IgD-negative memory B cell (primary cell): ENCODE measurements around the gene ATP6V0A1. TPM values are rescaled to one million over a fixed set of nuclear protein-coding genes. Genes with fewer than 3 reads are reported as not detected.
"Not testable (repeated sequence)": the region's sequence is repeated elsewhere in the genome, so short reads cannot be mapped to it uniquely, and the experiment has no call there.

Experiments used
- H3K27ac Mint-ChIP-seq, 3 donors: one replicate each; pipeline ENCODE4 v1.8.0; 2020 to 2022; ENCODE audit warnings: mild to moderate bottlenecking in 3 of 3, mixed read lengths in 3 of 3, moderate library complexity in 1 of 3
- H3K27me3 Mint-ChIP-seq: one replicate; pipeline ENCODE4 v1.8.0; 2021; ENCODE audit warnings: mixed read lengths
- H3K36me3 Mint-ChIP-seq: one replicate; pipeline ENCODE4 v1.8.0; 2020; ENCODE audit warnings: mild to moderate bottlenecking, mixed read lengths
- H3K4me1 Mint-ChIP-seq, 3 donors: one replicate each; pipeline ENCODE4 v1.8.0; 2020 to 2022; ENCODE audit warnings: mixed read lengths in 3 of 3, mild to moderate bottlenecking in 1 of 3
- H3K4me3 Mint-ChIP-seq, 4 donors: one replicate each; pipeline ENCODE4 v1.8.0; 2020 to 2022; ENCODE audit warnings: mild to moderate bottlenecking in 4 of 4, mixed read lengths in 4 of 4, moderate library complexity in 3 of 4
- H3K9me3 Mint-ChIP-seq, 3 donors: one replicate each; pipeline ENCODE4 v1.8.0; 2020 to 2021; ENCODE audit warnings: mixed read lengths in 3 of 3, mild to moderate bottlenecking in 1 of 3
- polyA plus RNA-seq: library from polyadenylated mRNA; unstranded; fragments of 300-500 nt; fragmentation: Illumina TruSeq; gene quantifications from one replicate; pipeline ENCODE4 v1.2.3, GENCODE V29; 2021

The ATP6V0A1 gene
- polyA plus RNA-seq, 1 donor from 2014 or later: 17.2 TPM

DNA sequence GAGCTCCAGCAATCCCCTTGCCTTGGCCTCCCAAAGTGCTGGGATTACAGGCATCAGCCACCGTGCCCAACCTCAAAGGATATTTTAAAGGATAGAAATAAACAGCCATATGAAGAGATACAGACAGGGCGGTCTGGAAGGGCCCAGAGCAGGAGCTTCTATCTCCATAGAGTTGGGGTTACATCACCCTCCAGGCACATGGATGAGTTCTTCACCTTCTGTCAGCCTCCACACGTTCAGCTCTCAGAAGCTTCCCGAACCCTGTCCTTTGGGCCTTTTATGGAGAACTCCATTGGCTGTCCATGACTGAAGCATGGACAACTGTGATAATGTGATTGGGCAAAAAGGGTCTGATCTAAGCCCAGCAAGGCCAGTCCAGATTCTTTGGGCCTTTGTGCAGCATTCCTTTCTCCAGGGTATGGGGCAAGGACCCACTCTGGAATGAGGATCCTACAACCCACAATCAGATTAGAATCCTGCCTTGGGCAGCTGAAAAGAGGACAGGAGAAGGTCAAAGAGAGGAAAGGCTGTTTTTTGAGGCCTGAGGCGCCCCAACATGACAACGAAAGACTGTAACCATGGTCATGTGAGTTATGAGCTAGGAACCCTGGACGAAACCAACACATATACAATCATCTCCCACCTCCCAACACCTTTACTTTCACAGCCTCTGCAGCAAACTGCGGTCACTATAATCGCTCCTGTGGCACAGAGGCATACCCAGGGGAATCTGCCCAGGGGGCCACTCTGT, 87.3 kb downstream of the ATP6V0A1 start:
- H3K4me1 Mint-ChIP-seq, H3K27me3 Mint-ChIP-seq, H3K27ac Mint-ChIP-seq, H3K36me3 Mint-ChIP-seq, H3K9me3 Mint-ChIP-seq, H3K4me3 Mint-ChIP-seq: not testable (repeated sequence)

DNA sequence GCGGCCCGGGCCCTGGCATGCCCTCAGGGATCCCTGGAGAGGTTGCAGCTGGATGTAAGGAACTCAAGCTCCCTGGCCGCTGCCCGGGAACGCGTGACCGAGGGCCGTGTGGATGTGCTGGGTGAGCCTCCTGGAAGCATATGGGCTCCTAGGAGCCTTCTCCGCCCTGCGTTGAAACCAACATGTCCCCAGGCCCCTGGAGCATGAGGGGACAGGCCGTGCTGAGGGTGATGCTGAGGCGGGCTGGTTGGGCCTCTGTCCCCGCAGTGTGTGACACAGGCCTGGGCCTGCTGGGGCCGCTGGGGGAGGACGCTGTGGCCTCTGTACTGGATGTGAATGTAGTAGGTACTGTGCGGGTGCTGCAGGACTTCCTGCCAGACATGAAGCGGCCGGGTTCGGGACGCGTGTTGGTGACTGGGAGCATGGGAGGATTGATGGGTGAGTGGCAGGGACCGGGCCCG, 88.4 kb downstream of the ATP6V0A1 start:
- H3K4me3 Mint-ChIP-seq: peak overlapping the region in 2 of 4 donors; percentile 74 to 83
- no peaks in the 10 kb centered on the region for H3K27me3 Mint-ChIP-seq
- H3K4me1 Mint-ChIP-seq: peaks cover 5 to 9% (median 7%) of the 10 kb centered on the region in 3 donors
- H3K27ac Mint-ChIP-seq: no peak overlapping the region
- no peaks in the 10 kb centered on the region for H3K9me3 Mint-ChIP-seq
- H3K36me3 Mint-ChIP-seq: no peaks in the 10 kb centered on the region

DNA sequence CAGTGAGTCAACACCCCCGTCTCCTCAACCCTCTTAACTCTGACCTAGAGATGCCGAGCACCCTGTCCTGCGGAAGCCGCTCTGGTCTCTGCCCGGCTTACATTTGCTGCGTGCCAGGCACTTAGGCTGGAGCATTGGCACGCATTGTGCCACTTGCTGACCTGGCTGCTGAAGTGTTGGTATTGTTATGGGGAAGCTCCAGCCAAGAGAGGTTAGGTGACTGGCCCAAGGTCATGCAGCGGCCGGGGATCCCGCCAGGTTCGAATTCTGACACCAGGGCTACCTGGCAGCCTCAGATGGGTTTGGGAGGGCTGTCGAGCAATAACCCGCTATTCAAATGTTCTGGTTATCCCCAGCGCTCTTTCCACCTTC, 89.0 kb downstream of the ATP6V0A1 start:
- Mint-ChIP-seq H3K4me3 (peak overlapping the region in 1 of 4 donors; percentile 83), H3K36me3 (no peaks in the 10 kb centered on the region), H3K9me3 (no peaks in the 10 kb centered on the region), H3K27ac (no peak overlapping the region), H3K4me1 (peaks cover 7 to 9% (median 7%) of the 10 kb centered on the region in 3 donors), H3K27me3 (no peaks in the 10 kb centered on the region)

- no peaks in the 10 kb centered on the region for H3K36me3 Mint-ChIP-seq
- H3K9me3 Mint-ChIP-seq: no peaks in the 10 kb centered on the region
- peak overlapping the region; percentile 57 to 83 (median 73) for H3K4me3 Mint-ChIP-seq
- H3K27ac Mint-ChIP-seq: peak overlapping the region in 2 of 3 donors; percentile 32 to 87
- peaks cover 7 to 9% (median 7%) of the 10 kb centered on the region in 3 donors for H3K4me1 Mint-ChIP-seq
- H3K27me3 Mint-ChIP-seq: no peaks in the 10 kb centered on the region
Observed at GRCh38 chr17:42548070-42548837, 89.6 kb downstream of the ATP6V0A1 start.

- Mint-ChIP-seq H3K4me3 (peak overlapping the region; percentile 57 to 83 (median 73)), H3K27ac (peak overlapping the region in 1 of 3 donors; percentile 87), H3K4me1 (peaks cover 7 to 12% (median 9%) of the 10 kb centered on the region in 3 donors), H3K36me3 (no peaks in the 10 kb centered on the region), H3K27me3 (no peaks in the 10 kb centered on the region), H3K9me3 (no peaks in the 10 kb centered on the region)
Observed at GRCh38 chr17:42548993-42549755, 90.5 kb downstream of the ATP6V0A1 start.

DNA sequence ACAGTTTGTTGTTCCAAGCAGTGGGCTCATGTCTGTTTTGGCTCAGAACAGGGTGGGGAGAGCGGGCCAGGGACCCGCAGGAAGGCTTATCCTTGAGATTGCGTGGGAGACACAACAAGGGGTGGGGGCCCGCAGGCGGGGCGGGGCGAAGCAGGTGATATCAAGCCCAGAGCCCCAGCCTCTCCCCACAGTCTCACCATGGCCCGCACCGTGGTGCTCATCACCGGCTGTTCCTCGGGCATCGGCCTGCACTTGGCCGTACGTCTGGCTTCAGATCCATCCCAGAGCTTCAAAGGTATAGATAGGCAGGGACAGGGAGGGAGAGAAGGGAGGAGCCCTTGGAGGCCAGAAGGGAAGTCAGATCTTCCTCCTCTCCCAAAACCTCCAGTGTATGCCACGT, 94.1 kb downstream of the ATP6V0A1 start, which contains the start of gene HSD17B1:
Gene HSD17B1 (plus strand): TSS at position 188 of the 400 bp plus-strand sequence. CDS start 11 bp downstream, at position 199.
- H3K9me3 Mint-ChIP-seq, H3K36me3 Mint-ChIP-seq, H3K27me3 Mint-ChIP-seq: not testable (repeated sequence)
- H3K27ac Mint-ChIP-seq: peak within 1 kb of the TSS; percentile 74 to 96 (median 96)
- H3K4me1 Mint-ChIP-seq: peaks cover 15 to 19% (median 18%) of the 10 kb centered on the region in 3 donors
- H3K4me3 Mint-ChIP-seq: peak within 1 kb of the TSS; percentile 89 to 98 (median 94)

DNA sequence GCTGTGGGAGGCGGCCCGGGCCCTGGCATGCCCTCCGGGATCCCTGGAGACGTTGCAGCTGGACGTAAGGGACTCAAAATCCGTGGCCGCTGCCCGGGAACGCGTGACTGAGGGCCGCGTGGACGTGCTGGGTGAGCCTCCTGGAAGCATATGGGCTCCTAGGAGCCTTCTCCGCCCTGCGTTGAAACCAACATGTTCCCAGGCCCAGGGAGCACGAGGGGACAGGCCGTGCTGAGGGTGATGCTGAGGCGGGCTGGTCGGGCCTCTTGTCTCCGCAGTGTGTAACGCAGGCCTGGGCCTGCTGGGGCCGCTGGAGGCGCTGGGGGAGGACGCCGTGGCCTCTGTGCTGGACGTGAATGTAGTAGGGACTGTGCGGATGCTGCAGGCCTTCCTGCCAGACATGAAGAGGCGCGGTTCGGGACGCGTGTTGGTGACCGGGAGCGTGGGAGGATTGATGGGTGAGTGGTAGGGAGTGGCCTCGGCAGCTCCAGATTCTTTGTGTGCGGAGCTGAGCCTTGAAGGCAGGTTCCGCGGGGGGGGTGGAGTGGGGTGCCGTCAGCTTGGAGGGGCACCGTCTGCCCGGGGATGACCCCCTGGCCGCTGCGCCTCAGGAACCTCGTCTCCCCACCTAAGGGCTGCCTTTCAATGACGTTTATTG, 94.6 kb downstream of the ATP6V0A1 start:
- H3K4me1 Mint-ChIP-seq: peaks cover 15 to 19% (median 17%) of the 10 kb centered on the region in 3 donors
- H3K4me3 Mint-ChIP-seq: peak overlapping the region; percentile 89 to 98 (median 94)
- H3K27me3 Mint-ChIP-seq: no peaks in the 10 kb centered on the region
- H3K27ac Mint-ChIP-seq: peak overlapping the region; percentile 74 to 96 (median 96)
- H3K36me3 Mint-ChIP-seq: peaks cover 2% of the 10 kb centered on the region
- H3K9me3 Mint-ChIP-seq: no peaks in the 10 kb centered on the region

DNA sequence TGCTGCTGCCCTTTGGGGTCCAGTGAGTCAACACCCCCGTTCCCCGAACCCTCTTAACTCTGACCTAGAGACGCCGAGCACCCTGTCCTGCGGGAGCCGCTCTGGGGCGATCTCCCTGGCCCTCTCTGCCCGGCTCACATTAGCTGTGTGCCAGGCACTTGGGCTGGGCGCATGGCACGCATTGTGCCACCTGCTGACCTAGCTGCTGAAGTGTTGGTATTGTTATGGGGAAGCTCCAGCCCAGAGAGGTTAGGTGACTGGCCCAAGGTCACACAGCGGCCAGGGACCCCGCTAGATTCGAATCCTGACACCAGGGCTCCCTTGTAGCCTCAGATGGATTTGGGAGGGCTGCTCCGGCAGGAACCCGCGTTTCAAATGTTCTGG, 95.2 kb downstream of the ATP6V0A1 start:
- peaks cover 2% of the 10 kb centered on the region for H3K36me3 Mint-ChIP-seq
- H3K4me1 Mint-ChIP-seq: peaks cover 12 to 17% (median 17%) of the 10 kb centered on the region in 3 donors
- H3K9me3 Mint-ChIP-seq: no peaks in the 10 kb centered on the region
- peak overlapping the region; percentile 96 to 98 (median 96) for H3K27ac Mint-ChIP-seq
- peak overlapping the region; percentile 89 to 98 (median 94) for H3K4me3 Mint-ChIP-seq
- no peaks in the 10 kb centered on the region for H3K27me3 Mint-ChIP-seq

DNA sequence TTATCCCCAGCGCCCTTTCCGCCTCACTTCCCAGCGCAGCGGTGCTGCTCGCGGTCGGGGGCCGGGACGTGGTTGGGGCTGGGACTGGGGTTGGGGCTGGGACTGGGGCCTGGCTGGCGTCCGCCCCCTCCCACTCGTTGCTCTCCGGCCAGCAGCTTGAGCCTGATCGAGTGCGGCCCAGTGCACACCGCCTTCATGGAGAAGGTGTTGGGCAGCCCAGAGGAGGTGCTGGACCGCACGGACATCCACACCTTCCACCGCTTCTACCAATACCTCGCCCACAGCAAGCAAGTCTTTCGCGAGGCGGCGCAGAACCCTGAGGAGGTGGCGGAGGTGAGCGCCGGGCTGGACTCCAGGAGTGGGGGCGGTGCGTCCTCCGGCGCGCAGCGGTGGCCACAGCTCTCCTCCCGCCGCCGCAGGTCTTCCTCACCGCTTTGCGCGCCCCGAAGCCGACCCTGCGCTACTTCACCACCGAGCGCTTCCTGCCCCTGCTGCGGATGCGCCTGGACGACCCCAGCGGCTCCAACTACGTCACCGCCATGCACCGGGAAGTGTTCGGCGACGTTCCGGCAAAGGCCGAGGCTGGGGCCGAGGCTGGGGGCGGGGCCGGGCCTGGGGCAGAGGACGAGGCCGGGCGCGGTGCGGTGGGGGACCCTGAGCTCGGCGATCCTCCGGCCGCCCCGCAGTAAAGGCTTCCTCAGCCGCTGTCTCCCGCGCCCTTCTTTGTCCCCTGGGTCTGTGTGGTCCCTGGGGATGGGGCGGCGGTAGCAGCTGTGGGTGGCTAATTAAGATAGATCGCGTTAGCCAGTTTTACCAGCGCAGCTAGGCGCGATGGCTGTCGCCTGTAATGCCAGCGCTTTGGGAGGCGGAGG, 95.8 kb downstream of the ATP6V0A1 start:
- Mint-ChIP-seq H3K4me1 (peaks cover 7 to 17% (median 16%) of the 10 kb centered on the region in 3 donors), H3K27me3 (no peaks in the 10 kb centered on the region), H3K27ac (peak overlapping the region; percentile 96 to 98 (median 96)), H3K36me3 (peaks cover 2% of the 10 kb centered on the region), H3K4me3 (peak overlapping the region; percentile 89 to 98 (median 94)), H3K9me3 (no peaks in the 10 kb centered on the region)

- H3K27me3 Mint-ChIP-seq: no peaks in the 10 kb centered on the region
- peak overlapping the region; percentile 89 to 98 (median 94) for H3K4me3 Mint-ChIP-seq
- H3K9me3 Mint-ChIP-seq: no peaks in the 10 kb centered on the region
- H3K27ac Mint-ChIP-seq: peak overlapping the region; percentile 96 to 98 (median 96)
- peaks cover 10 to 17% (median 16%) of the 10 kb centered on the region in 3 donors for H3K4me1 Mint-ChIP-seq
- peaks cover 2% of the 10 kb centered on the region for H3K36me3 Mint-ChIP-seq
Observed at GRCh38 chr17:42555122-42555622, 96.5 kb downstream of the ATP6V0A1 start.

DNA sequence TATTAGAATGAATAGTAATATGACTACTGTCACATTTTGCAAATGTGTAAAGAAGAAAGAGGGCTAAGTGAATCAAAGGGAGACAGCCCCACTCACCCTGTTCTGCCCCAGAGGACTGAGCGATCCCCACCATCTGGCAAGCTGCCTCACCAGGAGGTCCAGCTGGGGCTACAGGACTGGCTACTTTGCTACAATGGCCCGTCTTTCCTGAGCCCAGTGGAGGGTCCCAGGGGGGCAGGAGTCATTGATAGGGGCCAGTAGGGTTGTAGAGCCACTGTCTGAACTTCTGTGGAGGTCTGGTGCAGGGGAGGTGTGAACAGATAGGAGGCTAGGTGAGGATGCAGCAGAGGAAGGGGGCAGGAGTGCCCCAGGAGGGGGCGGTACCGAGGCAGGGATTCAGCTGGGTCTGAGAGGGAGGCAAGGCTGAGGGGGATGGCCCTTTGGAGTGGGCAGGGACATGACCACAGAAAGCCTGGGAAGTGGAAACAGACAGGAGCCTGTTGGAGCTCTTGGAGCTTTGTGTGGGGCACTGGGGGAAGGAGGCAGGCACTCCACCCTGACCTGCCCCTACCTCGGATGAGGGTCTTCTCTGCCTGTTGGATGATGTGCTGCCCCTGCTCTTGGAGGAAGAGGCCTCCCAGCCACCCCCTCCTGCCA, 97.4 kb downstream of the ATP6V0A1 start:
- H3K9me3 Mint-ChIP-seq, H3K27me3 Mint-ChIP-seq, H3K36me3 Mint-ChIP-seq: not testable (repeated sequence)
- peaks cover 10 to 15% (median 14%) of the 10 kb centered on the region in 3 donors for H3K4me1 Mint-ChIP-seq
- H3K4me3 Mint-ChIP-seq: peak overlapping the region in 3 of 4 donors; percentile 55 to 89 (median 75)
- peak overlapping the region in 2 of 3 donors; percentile 96 to 98 for H3K27ac Mint-ChIP-seq

DNA sequence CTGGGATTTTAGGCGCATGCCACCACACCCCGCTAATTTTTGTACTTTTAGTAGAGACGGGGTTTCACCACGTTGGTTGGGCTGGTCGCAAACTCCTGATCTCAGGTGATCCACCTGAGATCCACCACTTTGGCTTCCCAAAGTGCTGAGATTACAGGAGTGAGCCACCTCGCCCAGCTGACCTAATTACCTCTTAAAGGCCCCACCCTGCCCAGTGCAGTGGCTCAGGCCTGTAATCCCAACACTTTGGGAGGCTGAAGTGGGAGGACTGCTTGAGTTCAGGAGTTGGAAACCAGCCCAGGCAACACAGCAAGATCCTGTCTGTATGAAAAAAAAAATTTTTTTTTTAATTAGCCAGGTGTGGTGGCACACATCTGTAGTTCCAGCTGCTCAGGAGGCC, 100.4 kb downstream of the ATP6V0A1 start:
- no peaks in the 10 kb centered on the region for H3K9me3 Mint-ChIP-seq
- H3K27ac Mint-ChIP-seq: peak overlapping the region in 1 of 3 donors; percentile 94
- peak overlapping the region in 1 of 4 donors; percentile 87 for H3K4me3 Mint-ChIP-seq
- peaks cover 23 to 28% (median 23%) of the 10 kb centered on the region in 3 donors for H3K4me1 Mint-ChIP-seq
- no peaks in the 10 kb centered on the region for H3K27me3 Mint-ChIP-seq
- peaks cover 2% of the 10 kb centered on the region for H3K36me3 Mint-ChIP-seq

GRCh38 chr17:42560246-42560645, 101.6 kb downstream of the ATP6V0A1 start:
- Mint-ChIP-seq H3K4me1 (peaks cover 19 to 22% (median 20%) of the 10 kb centered on the region in 3 donors), H3K27ac (peak overlapping the region in 2 of 3 donors; percentile 89 to 94), H3K36me3 (no peaks in the 10 kb centered on the region), H3K9me3 (no peaks in the 10 kb centered on the region), H3K27me3 (no peaks in the 10 kb centered on the region), H3K4me3 (peak overlapping the region in 3 of 4 donors; percentile 39 to 87 (median 87))
